DND-41 (cell line): ENCODE results near the gene AK8.

Source experiments
- CTCF ChIP-seq: IDR thresholded peaks from 2 replicates; pipeline ENCODE4 v1.5.1; 2012; ENCODE audit warnings: borderline replicate concordance, low read length, moderate library complexity, mild to moderate bottlenecking; ENCODE audit not compliant: poor library complexity, severe bottlenecking; ENCODE audit errors: extremely low read depth
- EZH2 ChIP-seq: IDR thresholded peaks from 3 replicates; pipeline ENCODE4 v1.6.1; 2012; ENCODE audit warnings: borderline replicate concordance, low read depth, mild to moderate bottlenecking, moderate library complexity, low read length, inconsistent platforms; ENCODE audit not compliant: severe bottlenecking

- TF ChIP-seq CTCF (no peak), EZH2 (no peak)
Measured at GRCh38 chr9:132677976-132678375, 200.1 kb downstream of the AK8 start.
